Neutrophil (primary cell): ENCODE measurements around the gene TCF12.

Source experiments
- H3K27ac ChIP-seq: fragments of 200-600 bp; sonication (generic); 2 replicates; pipeline ENCODE4 v1.5.1; 2016; ENCODE audit warnings: mild to moderate bottlenecking, moderate library complexity
- H3K27me3 ChIP-seq: fragments of 200-600 bp; sonication (generic); 2 replicates; pipeline ENCODE4 v1.6.0; 2016; ENCODE audit warnings: mild to moderate bottlenecking
- H3K36me3 ChIP-seq: fragments of 200-600 bp; sonication (generic); 2 replicates; pipeline ENCODE4 v1.5.1; 2017
- H3K4me1 ChIP-seq, 2 experiments: fragments of 200-600 bp in 1 of 2; sonication (generic) in 1 of 2; 1 replicate in 1 of 2; 2 replicates in 1 of 2; pipeline versions ENCODE4 v1.5.1 to v1.6.1; 2013 to 2016; ENCODE audit warnings: low read depth in 1 of 2, low read length in 1 of 2, mild to moderate bottlenecking in 1 of 2, moderate library complexity in 1 of 2; ENCODE audit not compliant: control insufficient read depth in 1 of 2, insufficient read depth in 1 of 2
- H3K4me3 ChIP-seq, 2 experiments: fragments of 200-600 bp in 1 of 2; sonication (generic) in 1 of 2; 1 replicate in 1 of 2; 2 replicates in 1 of 2; pipeline ENCODE4 v1.5.1; 2013 to 2016; ENCODE audit warnings: low read depth in 1 of 2, low read length in 1 of 2, mild to moderate bottlenecking in 1 of 2, moderate library complexity in 1 of 2
- H3K9me3 ChIP-seq: fragments of 200-600 bp; sonication (generic); 2 replicates; pipeline ENCODE4 v1.5.1; 2016
- CTCF ChIP-seq: fragments of 200-600 bp; sonication (generic); IDR thresholded peaks from 2 replicates; pipeline ENCODE4 v1.5.1; 2016; ENCODE audit warnings: antibody characterized with exemption

TCF12 gene

GRCh38 chr15:57220205-57220604 is 301.8 kb downstream of the TCF12 start:
- Histone ChIP-seq H3K4me1 (peaks cover 0 to 6% of the 10 kb centered on the region in 2 experiments), H3K9me3 (no peaks in the 10 kb centered on the region), H3K36me3 (no peaks in the 10 kb centered on the region), H3K27ac (no peak overlapping the region), H3K27me3 (no peaks in the 10 kb centered on the region), H3K4me3 (no peak overlapping the region)
- no peak for TF ChIP-seq CTCF

- peaks cover 0 to 6% of the 10 kb centered on the region in 2 experiments for H3K4me1 ChIP-seq
- H3K9me3 ChIP-seq: no peaks in the 10 kb centered on the region
- H3K36me3 ChIP-seq: no peaks in the 10 kb centered on the region
- no peak overlapping the region for H3K27ac ChIP-seq
- H3K4me3 ChIP-seq: no peak overlapping the region
- TF ChIP-seq CTCF: no peak
- no peaks in the 10 kb centered on the region for H3K27me3 ChIP-seq
Observed at GRCh38 chr15:57221134-57221533, 302.7 kb downstream of the TCF12 start.

- H3K36me3 ChIP-seq: no peaks in the 10 kb centered on the region
- H3K27ac ChIP-seq: no peak overlapping the region
- H3K4me1 ChIP-seq: peaks cover 0 to 6% of the 10 kb centered on the region in 2 experiments
- H3K4me3 ChIP-seq: no peak overlapping the region
- H3K9me3 ChIP-seq: no peaks in the 10 kb centered on the region
- TF ChIP-seq CTCF: no peak
- no peaks in the 10 kb centered on the region for H3K27me3 ChIP-seq
Observed at GRCh38 chr15:57223345-57223744, 304.9 kb downstream of the TCF12 start.

GRCh38 chr15:57223887-57224286 is 305.4 kb downstream of the TCF12 start:
- no peaks in the 10 kb centered on the region for H3K9me3 ChIP-seq
- H3K36me3 ChIP-seq: no peaks in the 10 kb centered on the region
- no peak for TF ChIP-seq CTCF
- peaks cover 0 to 6% of the 10 kb centered on the region in 2 experiments for H3K4me1 ChIP-seq
- no peaks in the 10 kb centered on the region for H3K27me3 ChIP-seq
- no peak overlapping the region for H3K4me3 ChIP-seq
- H3K27ac ChIP-seq: no peak overlapping the region

GRCh38 chr15:57224664-57225063 is 306.2 kb downstream of the TCF12 start:
- no peaks in the 10 kb centered on the region for H3K36me3 ChIP-seq
- no peak overlapping the region for H3K4me3 ChIP-seq
- no peaks in the 10 kb centered on the region for H3K9me3 ChIP-seq
- H3K27ac ChIP-seq: no peak overlapping the region
- H3K27me3 ChIP-seq: no peaks in the 10 kb centered on the region
- H3K4me1 ChIP-seq: no peaks in the 10 kb centered on the region
- TF ChIP-seq CTCF: no peak

- no peak overlapping the region for H3K27ac ChIP-seq
- no peak overlapping the region for H3K4me3 ChIP-seq
- no peaks in the 10 kb centered on the region for H3K27me3 ChIP-seq
- H3K36me3 ChIP-seq: no peaks in the 10 kb centered on the region
- no peak for TF ChIP-seq CTCF
- H3K9me3 ChIP-seq: no peaks in the 10 kb centered on the region
- no peaks in the 10 kb centered on the region for H3K4me1 ChIP-seq
Observed at GRCh38 chr15:57227166-57227565, 308.7 kb downstream of the TCF12 start.
